Esophagus muscularis mucosa (tissue), 4 donors: ENCODE measurements around the gene GAB1. TPM values are rescaled to one million over a fixed set of nuclear protein-coding genes. Genes with fewer than 3 reads are reported as not detected.
"Not testable (repeated sequence)": the region's sequence is repeated elsewhere in the genome, so short reads cannot be mapped to it uniquely, and the experiment has no call there.

ENCODE experiments used
- DNase-seq: peaks from one replicate; pipeline ENCODE4 v3.0.0-alpha.2; 2017; ENCODE audit errors: extremely low spot score
- H3K27ac ChIP-seq, 4 donors: fragments of 200-600 bp; sonication (generic); replicated peaks in 1 of 4; 1 replicate in 3 of 4; 2 replicates in 1 of 4; pipeline ENCODE4 v1.5.1; 2016 to 2019; ENCODE audit warnings: mild to moderate bottlenecking in 1 of 4
- H3K27me3 ChIP-seq, 4 donors: fragments of 200-600 bp; sonication (generic); one replicate each; pipeline versions ENCODE4 v1.5.1 to v1.6.0; 2016 to 2019
- H3K36me3 ChIP-seq, 4 donors: fragments of 200-600 bp; sonication (generic); one replicate each; pipeline ENCODE4 v1.5.1; 2016 to 2019
- H3K4me1 ChIP-seq, 4 donors: fragments of 200-600 bp; sonication (generic); one replicate each; pipeline ENCODE4 v1.5.1; 2016 to 2019
- H3K4me3 ChIP-seq, 4 donors: fragments of 200-600 bp; sonication (generic); 1 replicate in 2 of 4; 2 replicates in 2 of 4; pipeline ENCODE4 v1.5.1; 2016 to 2019; ENCODE audit warnings: mild to moderate bottlenecking in 4 of 4, moderate library complexity in 1 of 4
- H3K9me3 ChIP-seq, 4 donors: fragments of 200-600 bp; sonication (generic); 1 replicate in 3 of 4; 2 replicates in 1 of 4; pipeline ENCODE4 v1.5.1; 2016 to 2019
- CTCF ChIP-seq, 3 experiments: fragments of 200-600 bp in 2 of 3; fragments of 450-650 bp in 1 of 3; sonication (generic) in 2 of 3; IDR thresholded peaks; one replicate each; pipeline ENCODE4 v1.5.1; 2017 to 2019; ENCODE audit warnings: antibody characterized with exemption in 3 of 3, mild to moderate bottlenecking in 2 of 3, moderate library complexity in 1 of 3
- EP300 ChIP-seq: sonication (generic); formaldehyde crosslinking; IDR thresholded peaks from one replicate; pipeline ENCODE4 v1.6.1; 2017; ENCODE audit warnings: antibody characterized with exemption
- POLR2A ChIP-seq: fragments of 450-650 bp; IDR thresholded peaks from one replicate; pipeline ENCODE4 v1.6.1; 2017; ENCODE audit warnings: antibody characterized with exemption, moderate library complexity, mild to moderate bottlenecking, low read depth
- POLR2AphosphoS5 ChIP-seq, 2 donors: sonication (generic); formaldehyde crosslinking; IDR thresholded peaks; one replicate each; pipeline ENCODE4 v1.6.1; 2017; ENCODE audit warnings: antibody characterized with exemption in 2 of 2
- WGBS: methylation state at CpG from one replicate; pipeline ENCODE4 v1.1.5; 2018; 5-methylcytosine and 5-hydroxymethylcytosine counted together
- intact Hi-C: fragments of 100-400 bp; cut with DNase I; formaldehyde crosslinking; loops from one replicate; pipeline ENCODE4 v1.15.1; 2023
- total RNA-seq, 4 donors: library from RNA; depleted of rRNA; stranded (reverse); fragments of >200 nt; gene quantifications; one replicate each; pipeline versions ENCODE4 v1.1.0 to v1.2.1, GENCODE V29; 2016

Gene GAB1
- total RNA-seq, 4 donors from 2014 or later: 73.5 to 117 (median 98.8) TPM

GRCh38 chr4:143348233-143349077, 11.8 kb downstream of the GAB1 start:
- no peaks in the 10 kb centered on the region for H3K9me3 ChIP-seq
- no peak for TF ChIP-seq POLR2AphosphoS5 (IDR thresholded peaks at IDR 0.05)
- TF ChIP-seq POLR2A: no peak
- TF ChIP-seq CTCF (IDR thresholded peaks at IDR 0.05): no peak
- no peak for TF ChIP-seq EP300
- WGBS: 82% methylated on average over 7 of the region's 7 CpGs
- H3K36me3 ChIP-seq: no peaks in the 10 kb centered on the region
- H3K4me1 ChIP-seq: peaks cover 19 to 51% (median 32%) of the 10 kb centered on the region in 4 donors
- no peaks in the 10 kb centered on the region for H3K27me3 ChIP-seq
- intact Hi-C loops: no loop called here
- no peak overlapping the region for H3K27ac ChIP-seq
- no peak for DNase-seq
- H3K4me3 ChIP-seq: no peak overlapping the region

GRCh38 chr4:143349858-143350527, 13.3 kb downstream of the GAB1 start:
- DNase-seq, H3K9me3 ChIP-seq, H3K27me3 ChIP-seq, H3K4me3 ChIP-seq, H3K36me3 ChIP-seq, intact Hi-C loops: not testable (repeated sequence)
- Histone ChIP-seq H3K27ac (peak overlapping the region in 1 of 4 donors; percentile 49), H3K4me1 (peaks cover 3 to 51% (median 45%) of the 10 kb centered on the region in 4 donors)
- 95% methylated on average over 21 of the region's 25 CpGs for WGBS

GRCh38 chr4:143351149-143351691, 14.5 kb downstream of the GAB1 start:
- H3K27me3 ChIP-seq: no peaks in the 10 kb centered on the region
- WGBS: 84% methylated on average over 18 of the region's 20 CpGs
- peaks cover 0 to 63% (median 56%) of the 10 kb centered on the region in 4 donors for H3K4me1 ChIP-seq
- no peaks in the 10 kb centered on the region for H3K36me3 ChIP-seq
- no peaks in the 10 kb centered on the region for H3K9me3 ChIP-seq
- intact Hi-C loops: no loop called here
- no peak for DNase-seq
- no peak overlapping the region for H3K4me3 ChIP-seq
- peak overlapping the region; percentile 60 to 79 (median 72) for H3K27ac ChIP-seq
- TF ChIP-seq CTCF (IDR thresholded peaks at IDR 0.05) (no peak), POLR2A (no peak), EP300 (no peak), POLR2AphosphoS5 (IDR thresholded peaks at IDR 0.05) (no peak)

GRCh38 chr4:143351774-143352451, 15.2 kb downstream of the GAB1 start:
- Histone ChIP-seq H3K27me3 (no peaks in the 10 kb centered on the region), H3K36me3 (no peaks in the 10 kb centered on the region), H3K9me3 (no peaks in the 10 kb centered on the region), H3K4me3 (peak overlapping the region in 1 of 4 donors; percentile 11), H3K4me1 (peaks cover 0 to 70% (median 62%) of the 10 kb centered on the region in 4 donors), H3K27ac (peak overlapping the region; percentile 60 to 79 (median 72))
- TF ChIP-seq POLR2A (no peak), EP300 (no peak), POLR2AphosphoS5 (IDR thresholded peaks at IDR 0.05) (no peak), CTCF (IDR thresholded peaks at IDR 0.05) (no peak)
- 50% methylated on average over 1 of the region's 1 CpG for WGBS
- intact Hi-C loops: no loop called here
- DNase-seq: no peak
